Esophagus squamous epithelium (tissue), 4 donors: ENCODE measurements around the gene PPFIBP1.

Experiments used
- POLR2A ChIP-seq, 4 donors: fragments of 450-650 bp; IDR thresholded peaks; one replicate each; pipeline ENCODE4 v1.6.1; 2017; ENCODE audit warnings: antibody characterized with exemption in 4 of 4, mild to moderate bottlenecking in 4 of 4, moderate library complexity in 3 of 4
- TF ChIP-seq, protein P1 (sequence below), 6 experiments: fragments of 450-650 bp in 4 of 6; fragments of 200-600 bp in 2 of 6; sonication (generic) in 2 of 6; IDR thresholded peaks; one replicate each; pipeline ENCODE4 v1.5.1; 2016 to 2019; ENCODE audit warnings: antibody characterized with exemption in 6 of 6, mild to moderate bottlenecking in 4 of 6, moderate library complexity in 4 of 6

DNA sequence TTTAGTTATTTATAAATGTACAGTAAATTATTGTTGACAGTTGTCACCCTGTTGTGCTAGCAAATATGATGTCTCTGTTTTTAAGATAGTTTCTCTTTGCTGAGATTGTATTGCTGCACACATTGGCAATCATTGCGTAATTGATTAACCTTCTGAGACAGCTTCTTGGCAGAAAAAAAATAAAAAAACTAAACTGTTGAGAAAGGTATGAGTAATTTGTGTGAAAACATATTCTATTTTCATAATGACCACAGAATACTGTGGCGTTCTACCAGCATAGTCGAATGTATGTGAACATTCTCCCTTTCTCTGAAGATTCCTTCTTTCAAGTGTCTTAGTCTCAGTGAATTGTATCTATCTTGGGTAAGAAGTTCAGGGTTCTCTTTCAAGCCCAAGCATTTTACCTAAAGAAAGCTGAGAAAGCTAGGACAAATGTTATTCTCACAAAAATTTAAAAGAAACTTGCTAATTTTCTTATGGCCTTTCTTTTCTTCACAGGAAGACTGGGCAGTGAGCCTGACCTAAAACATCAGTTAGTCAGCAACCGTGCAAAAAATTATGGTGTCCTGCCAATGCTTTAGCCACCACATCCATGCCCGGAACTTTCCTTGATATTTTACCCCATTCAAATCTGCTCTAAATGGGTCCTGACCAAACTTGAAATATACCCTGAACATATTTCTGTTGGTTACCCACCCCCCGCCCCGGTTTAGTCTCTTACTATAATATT is 103.3 kb downstream of the PPFIBP1 start:
- TF ChIP-seq, protein P1, sequence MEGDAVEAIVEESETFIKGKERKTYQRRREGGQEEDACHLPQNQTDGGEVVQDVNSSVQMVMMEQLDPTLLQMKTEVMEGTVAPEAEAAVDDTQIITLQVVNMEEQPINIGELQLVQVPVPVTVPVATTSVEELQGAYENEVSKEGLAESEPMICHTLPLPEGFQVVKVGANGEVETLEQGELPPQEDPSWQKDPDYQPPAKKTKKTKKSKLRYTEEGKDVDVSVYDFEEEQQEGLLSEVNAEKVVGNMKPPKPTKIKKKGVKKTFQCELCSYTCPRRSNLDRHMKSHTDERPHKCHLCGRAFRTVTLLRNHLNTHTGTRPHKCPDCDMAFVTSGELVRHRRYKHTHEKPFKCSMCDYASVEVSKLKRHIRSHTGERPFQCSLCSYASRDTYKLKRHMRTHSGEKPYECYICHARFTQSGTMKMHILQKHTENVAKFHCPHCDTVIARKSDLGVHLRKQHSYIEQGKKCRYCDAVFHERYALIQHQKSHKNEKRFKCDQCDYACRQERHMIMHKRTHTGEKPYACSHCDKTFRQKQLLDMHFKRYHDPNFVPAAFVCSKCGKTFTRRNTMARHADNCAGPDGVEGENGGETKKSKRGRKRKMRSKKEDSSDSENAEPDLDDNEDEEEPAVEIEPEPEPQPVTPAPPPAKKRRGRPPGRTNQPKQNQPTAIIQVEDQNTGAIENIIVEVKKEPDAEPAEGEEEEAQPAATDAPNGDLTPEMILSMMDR (IDR thresholded peaks at IDR 0.05): peak in 1 of 6 experiments; percentile 7
- TF ChIP-seq POLR2A (IDR thresholded peaks at IDR 0.05): no peak
